RWPE2 (cell line): ENCODE measurements around the gene C16orf46.

Experiments
- ATAC-seq: fragments of 200-7000 bp; cut with Tn5 transposase; 3 replicates; pipeline ENCODE4 v1.9.1; 2021; ENCODE audit warnings: low read depth
- DNase-seq: peaks from one replicate; pipeline ENCODE4 v3.0.0-alpha.2; 2020; ENCODE audit warnings: low spot score
- H3K27ac ChIP-seq: fragments of 450-650 bp; 2 replicates; pipeline ENCODE4 v1.5.1; 2017; ENCODE audit warnings: mild to moderate bottlenecking; ENCODE audit not compliant: poor library complexity, severe bottlenecking
- H3K27me3 ChIP-seq: fragments of 250-450 bp; sonication (Bioruptor Pico); 2 replicates; pipeline ENCODE4 v1.5.1; 2021; ENCODE audit warnings: mild to moderate bottlenecking, moderate library complexity; ENCODE audit not compliant: insufficient read depth, poor library complexity, severe bottlenecking
- H3K36me3 ChIP-seq: fragments of 250-450 bp; sonication (Bioruptor Pico); 2 replicates; pipeline ENCODE4 v1.5.1; 2020; ENCODE audit warnings: low read depth, mild to moderate bottlenecking, moderate library complexity
- H3K4me1 ChIP-seq: fragments of 250-450 bp; sonication (Bioruptor Pico); 2 replicates; pipeline ENCODE4 v1.5.1; 2021; ENCODE audit warnings: mild to moderate bottlenecking, moderate library complexity; ENCODE audit not compliant: insufficient read depth, poor library complexity, severe bottlenecking
- H3K4me3 ChIP-seq: fragments of 250-450 bp; sonication (Bioruptor Pico); 2 replicates; pipeline ENCODE4 v1.5.1; 2021; ENCODE audit warnings: mild to moderate bottlenecking, moderate library complexity; ENCODE audit not compliant: severe bottlenecking
- H3K9me3 ChIP-seq: fragments of 250-450 bp; sonication (Bioruptor Pico); 2 replicates; pipeline ENCODE4 v1.5.1; 2021; ENCODE audit warnings: mild to moderate bottlenecking, moderate library complexity; ENCODE audit not compliant: severe bottlenecking
- CTCF ChIP-seq: fragments of 450-650 bp; IDR thresholded peaks from one replicate; pipeline ENCODE4 v1.5.1; 2017; ENCODE audit warnings: mild to moderate bottlenecking, moderate library complexity; ENCODE audit not compliant: poor library complexity, severe bottlenecking

The C16orf46 gene

GRCh38 chr16:81061307-81061640 is 15.8 kb downstream of the C16orf46 start:
- no peak overlapping the region for H3K27ac ChIP-seq
- H3K27me3 ChIP-seq: no peaks in the 10 kb centered on the region
- no peaks in the 10 kb centered on the region for H3K9me3 ChIP-seq
- peaks cover 8% of the 10 kb centered on the region for H3K4me1 ChIP-seq
- ATAC-seq: no peak
- no peak for TF ChIP-seq CTCF
- H3K4me3 ChIP-seq: no peak overlapping the region
- DNase-seq: no peak
- H3K36me3 ChIP-seq: no peaks in the 10 kb centered on the region

- ATAC-seq: no peak
Observed at GRCh38 chr16:81060576-81061306, 16.3 kb downstream of the C16orf46 start.

GRCh38 chr16:81053761-81054160 is 23.3 kb downstream of the C16orf46 start:
- Histone ChIP-seq H3K4me1 (no peaks in the 10 kb centered on the region), H3K9me3 (peaks cover 13% of the 10 kb centered on the region), H3K27me3 (no peaks in the 10 kb centered on the region), H3K27ac (no peak overlapping the region), H3K4me3 (no peak overlapping the region), H3K36me3 (no peaks in the 10 kb centered on the region)
- no peak for DNase-seq
- TF ChIP-seq CTCF: no peak
- no peak for ATAC-seq

More at GRCh38 chr16:81060576-81061306, 16.3 kb downstream of the C16orf46 start:
- H3K4me3 ChIP-seq: no peak overlapping the region
- H3K27ac ChIP-seq: no peak overlapping the region
- TF ChIP-seq CTCF: no peak
- no peaks in the 10 kb centered on the region for H3K9me3 ChIP-seq
- no peaks in the 10 kb centered on the region for H3K27me3 ChIP-seq
- DNase-seq: no peak
- H3K36me3 ChIP-seq: no peaks in the 10 kb centered on the region
- H3K4me1 ChIP-seq: peaks cover 3% of the 10 kb centered on the region

GRCh38 chr16:81042821-81043220 is 34.2 kb downstream of the C16orf46 start:
- Histone ChIP-seq H3K36me3 (peaks cover 70% of the 10 kb centered on the region), H3K4me1 (no peaks in the 10 kb centered on the region), H3K27ac (no peak overlapping the region), H3K9me3 (no peaks in the 10 kb centered on the region), H3K27me3 (no peaks in the 10 kb centered on the region), H3K4me3 (no peak overlapping the region)
- ATAC-seq (no peak), DNase-seq (no peak)
- no peak for TF ChIP-seq CTCF

GRCh38 chr16:81041696-81042095 is 35.3 kb downstream of the C16orf46 start:
- DNase-seq: no peak
- no peaks in the 10 kb centered on the region for H3K27me3 ChIP-seq
- no peak overlapping the region for H3K4me3 ChIP-seq
- no peak for ATAC-seq
- H3K4me1 ChIP-seq: peaks cover 3% of the 10 kb centered on the region
- no peak for TF ChIP-seq CTCF
- peaks cover 73% of the 10 kb centered on the region for H3K36me3 ChIP-seq
- H3K27ac ChIP-seq: no peak overlapping the region
- H3K9me3 ChIP-seq: no peaks in the 10 kb centered on the region
